IMR-90 (cell line): ENCODE results near the gene FGF12. TPM values are rescaled to one million over a fixed set of nuclear protein-coding genes. Genes with fewer than 3 reads are reported as not detected.

ENCODE experiments used
- ATAC-seq: fragments of 200-7000 bp; cut with Tn5 transposase; 2 replicates; pipeline ENCODE4 v1.9.1; 2020; ENCODE audit warnings: low read depth, mild to moderate bottlenecking, moderate library complexity
- BruUV-seq: library from RNA; stranded (reverse); fragments of 400-500 nt; replicated peaks from 2 replicates; lab custom pipeline; 2021; lab: Mats Ljungman, UMichigan
- CTCF ChIA-PET: fragments of 300-600 bp; formaldehyde crosslinking; extraction: SDS; loops from one replicate; lab custom pipeline; 2021; ENCODE audit warnings: antibody characterized with exemption; lab: Yijun Ruan, JAX
- POLR2A ChIA-PET: fragments of 300-600 bp; sonication (Branson Sonifier 250); formaldehyde crosslinking; loops from one replicate; lab custom pipeline; 2022; ENCODE audit warnings: antibody characterized with exemption; ENCODE audit not compliant: unreplicated experiment; lab: Charles Lee
- DNase-seq: peaks from one replicate; pipeline ENCODE4 v3.0.0; 2013
- H2AFZ ChIP-seq: replicated peaks from 2 replicates; pipeline ENCODE3; 2013; ENCODE audit warnings: low read length, mild to moderate bottlenecking; ENCODE audit not compliant: poor library complexity
- H2AK5ac ChIP-seq: 2 replicates; pipeline ENCODE4 v1.6.1; 2013; ENCODE audit warnings: low read depth, low read length, inconsistent platforms
- H2AK9ac ChIP-seq: replicated peaks from 2 replicates; pipeline ENCODE3; 2013; ENCODE audit warnings: mild to moderate bottlenecking, low read depth, low read length, moderate library complexity; ENCODE audit not compliant: poor library complexity
- H2BK120ac ChIP-seq: 2 replicates; pipeline ENCODE4 v1.6.1; 2013; ENCODE audit warnings: low read depth, low read length, inconsistent platforms
- H2BK15ac ChIP-seq: 3 replicates; pipeline ENCODE4 v1.6.1; 2013; ENCODE audit warnings: low read depth, low read length, inconsistent platforms
- H2BK20ac ChIP-seq: 2 replicates; pipeline ENCODE4 v1.6.1; 2013; ENCODE audit warnings: low read depth, mild to moderate bottlenecking, inconsistent platforms, low read length, moderate library complexity
- H2BK5ac ChIP-seq: 2 replicates; pipeline ENCODE4 v1.6.1; 2013; ENCODE audit warnings: mild to moderate bottlenecking, low read depth, low read length, inconsistent platforms; ENCODE audit not compliant: poor library complexity, severe bottlenecking
- H3K14ac ChIP-seq: replicated peaks from 2 replicates; pipeline ENCODE4 v1.6.1; 2013; ENCODE audit warnings: low read depth, low read length, inconsistent platforms
- H3K18ac ChIP-seq: 2 replicates; pipeline ENCODE4 v1.6.1; 2013; ENCODE audit warnings: low read depth, low read length, control low read depth
- H3K23ac ChIP-seq: 2 replicates; pipeline ENCODE4 v1.6.1; 2013; ENCODE audit warnings: low read depth, low read length, inconsistent platforms
- H3K27ac ChIP-seq: 2 replicates; pipeline ENCODE4 v1.5.1; 2013; ENCODE audit warnings: mild to moderate bottlenecking, control low read depth, low read length; ENCODE audit not compliant: insufficient read depth
- H3K27me3 ChIP-seq: 2 replicates; pipeline ENCODE4 v1.6.1; 2013; ENCODE audit warnings: low read length; ENCODE audit not compliant: control insufficient read depth, insufficient read depth
- H3K36me3 ChIP-seq: 2 replicates; pipeline ENCODE4 v1.6.1; 2013; ENCODE audit warnings: low read length, mixed read lengths; ENCODE audit not compliant: control insufficient read depth, insufficient read depth
- H3K4ac ChIP-seq: 2 replicates; pipeline ENCODE4 v1.6.1; 2013; ENCODE audit warnings: low read depth, low read length, inconsistent platforms
- H3K4me1 ChIP-seq: 2 replicates; pipeline ENCODE4 v1.6.1; 2013; ENCODE audit warnings: low read length, mixed read lengths; ENCODE audit not compliant: control insufficient read depth, insufficient read depth
- H3K4me2 ChIP-seq: 2 replicates; pipeline ENCODE4 v1.6.1; 2013; ENCODE audit warnings: low read depth, mild to moderate bottlenecking, control low read depth, low read length, moderate library complexity
- H3K4me3 ChIP-seq: 2 replicates; pipeline ENCODE4 v1.5.1; 2013; ENCODE audit warnings: low read depth, mild to moderate bottlenecking, control low read depth, low read length, moderate library complexity; ENCODE audit not compliant: insufficient read depth
- H3K56ac ChIP-seq: 2 replicates; pipeline ENCODE4 v1.6.1; 2013; ENCODE audit warnings: low read length, inconsistent platforms; ENCODE audit not compliant: insufficient read depth; ENCODE audit errors: extremely low read depth
- H3K79me1 ChIP-seq, 2 experiments: 2 replicates each; pipeline ENCODE4 v1.6.1; 2013; ENCODE audit warnings: low read length in 2 of 2, inconsistent platforms in 1 of 2, low read depth in 1 of 2
- H3K9ac ChIP-seq: 2 replicates; pipeline ENCODE4 v1.6.1; 2013; ENCODE audit warnings: low read depth, low read length, control low read depth
- H3K9me1 ChIP-seq: 2 replicates; pipeline ENCODE4 v1.6.1; 2013; ENCODE audit warnings: low read length, inconsistent platforms; ENCODE audit not compliant: insufficient read depth
- H3K9me3 ChIP-seq: 2 replicates; pipeline ENCODE4 v1.6.1; 2013; ENCODE audit warnings: low read length; ENCODE audit not compliant: control insufficient read depth, insufficient read depth
- H4K20me1 ChIP-seq: 2 replicates; pipeline ENCODE4 v1.6.1; 2013; ENCODE audit warnings: low read length, inconsistent platforms; ENCODE audit not compliant: insufficient read depth
- H4K5ac ChIP-seq: 2 replicates; pipeline ENCODE4 v1.6.1; 2013; ENCODE audit warnings: mild to moderate bottlenecking, low read depth, low read length, control low read depth
- H4K8ac ChIP-seq, 2 experiments: 2 replicates each; pipeline ENCODE4 v1.6.1; 2013; ENCODE audit warnings: low read depth in 2 of 2, low read length in 2 of 2, control low read depth in 1 of 2, inconsistent platforms in 1 of 2
- H4K91ac ChIP-seq: 2 replicates; pipeline ENCODE4 v1.6.1; 2013; ENCODE audit warnings: low read depth, low read length, inconsistent platforms; ENCODE audit not compliant: insufficient read depth
- BHLHE40 ChIP-seq: fragments of 150-350 bp; IDR thresholded peaks from 2 replicates; pipeline ENCODE4 v1.6.1; 2016; ENCODE audit warnings: mild to moderate bottlenecking, low read depth, low read length
- CEBPB ChIP-seq: IDR thresholded peaks from 2 replicates; pipeline ENCODE4 v1.6.1; 2012; ENCODE audit warnings: low read depth, low read length, improper control_type of control experiment
- CHD1 ChIP-seq: IDR thresholded peaks from 2 replicates; pipeline ENCODE4 v1.6.1; 2012; ENCODE audit warnings: low read depth, low read length, improper control_type of control experiment
- FOS ChIP-seq: fragments of 150-350 bp; IDR thresholded peaks from 2 replicates; pipeline ENCODE4 v1.6.1; 2016; ENCODE audit warnings: low read depth, low read length
- MAFK ChIP-seq: IDR thresholded peaks from 2 replicates; pipeline ENCODE4 v1.6.1; 2012; ENCODE audit warnings: low read depth, low read length, improper control_type of control experiment
- MAZ ChIP-seq: IDR thresholded peaks from 2 replicates; pipeline ENCODE4 v1.6.1; 2012; ENCODE audit warnings: low read depth, mild to moderate bottlenecking, low read length, improper control_type of control experiment, moderate library complexity, borderline replicate concordance
- MXI1 ChIP-seq: IDR thresholded peaks from 2 replicates; pipeline ENCODE4 v1.6.1; 2012; ENCODE audit warnings: low read depth, mild to moderate bottlenecking, low read length, moderate library complexity, borderline replicate concordance
- NFE2L2 ChIP-seq: fragments of 150-350 bp; IDR thresholded peaks from 2 replicates; pipeline ENCODE4 v1.6.1; 2016; ENCODE audit warnings: low read depth, mild to moderate bottlenecking, low read length
- POLR2A ChIP-seq: IDR thresholded peaks from 2 replicates; pipeline ENCODE4 v1.6.1; 2012; ENCODE audit warnings: mild to moderate bottlenecking, low read depth, low read length
- RAD21 ChIP-seq: IDR thresholded peaks from 2 replicates; pipeline ENCODE4 v1.6.1; 2012; ENCODE audit warnings: low read length, improper control_type of control experiment
- RCOR1 ChIP-seq: IDR thresholded peaks from 2 replicates; pipeline ENCODE4 v1.6.1; 2012; ENCODE audit warnings: mild to moderate bottlenecking, low read length, improper control_type of control experiment; ENCODE audit not compliant: insufficient replicate concordance
- RFX5 ChIP-seq: IDR thresholded peaks from 2 replicates; pipeline ENCODE4 v1.8.0; 2012; ENCODE audit warnings: low read depth, mild to moderate bottlenecking, low read length, moderate library complexity
- SMC3 ChIP-seq: fragments of 150-350 bp; IDR thresholded peaks from 2 replicates; pipeline ENCODE4 v1.6.1; 2016; ENCODE audit warnings: low read depth, mild to moderate bottlenecking, antibody characterized with exemption, low read length, moderate library complexity
- WGBS, 2 experiments: methylation state at CpG; one replicate each; pipeline versions ENCODE4 v1.1.5 to v1.1.7; 2013; ENCODE audit warnings: missing lambda C conversion rate in 2 of 2; ENCODE audit not compliant: insufficient read length in 1 of 2; ENCODE audit errors: extremely low coverage in 2 of 2; 5-methylcytosine and 5-hydroxymethylcytosine counted together
- dilution Hi-C: fragments of 300-500 bp; cut with HindIII; formaldehyde crosslinking; loops from one replicate; pipeline ENCODE4 v1.14.3; 2018; ENCODE audit warnings: low sequenced_read_pairs; ENCODE audit not compliant: unreplicated experiment
- in situ Hi-C: fragments of 300-500 bp; cut with MboI; formaldehyde crosslinking; loops from 3 replicates; pipeline ENCODE4 v1.14.3; 2019; ENCODE audit warnings: low sequenced_read_pairs, inconsistent platforms, mixed read lengths
- intact Hi-C: fragments of 100-400 bp; cut with micrococcal nuclease; formaldehyde crosslinking; loops from 2 replicates; pipeline ENCODE4 v1.10.0; 2022
- polyA plus RNA-seq, 3 experiments: library from polyadenylated mRNA; depleted of rRNA; stranded (reverse); fragments of >200 nt; gene quantifications; 2 replicates each; pipeline ENCODE4 v1.2.3, GENCODE V29; 2012; ENCODE audit warnings: low replicate concordance in 1 of 3
- total RNA-seq: library from RNA; depleted of rRNA; stranded (reverse); fragments of >200 nt; gene quantifications from 2 replicates; pipeline ENCODE4 v1.2.3, GENCODE V29; 2012
- TF ChIP-seq, protein P1 (sequence below): conservative IDR thresholded peaks from 2 replicates; pipeline ENCODE4 v1.5.1; 2012; ENCODE audit warnings: mild to moderate bottlenecking, low read depth, low read length, improper control_type of control experiment
- TF ChIP-seq, protein P2 (sequence below): fragments of 150-350 bp; IDR thresholded peaks from 2 replicates; pipeline ENCODE4 v1.6.1; 2016; ENCODE audit warnings: low read depth, mild to moderate bottlenecking, low read length, moderate library complexity, borderline replicate concordance
- TF ChIP-seq, protein P3 (sequence below): fragments of 150-350 bp; IDR thresholded peaks from 2 replicates; pipeline ENCODE4 v1.6.1; 2017; ENCODE audit warnings: mild to moderate bottlenecking, antibody characterized with exemption, low read length, low read depth

FGF12 gene
- total and polyA plus RNA-seq, 2 of the 4 experiments (the other 2 are of a cell fraction), result not detected

DNA sequence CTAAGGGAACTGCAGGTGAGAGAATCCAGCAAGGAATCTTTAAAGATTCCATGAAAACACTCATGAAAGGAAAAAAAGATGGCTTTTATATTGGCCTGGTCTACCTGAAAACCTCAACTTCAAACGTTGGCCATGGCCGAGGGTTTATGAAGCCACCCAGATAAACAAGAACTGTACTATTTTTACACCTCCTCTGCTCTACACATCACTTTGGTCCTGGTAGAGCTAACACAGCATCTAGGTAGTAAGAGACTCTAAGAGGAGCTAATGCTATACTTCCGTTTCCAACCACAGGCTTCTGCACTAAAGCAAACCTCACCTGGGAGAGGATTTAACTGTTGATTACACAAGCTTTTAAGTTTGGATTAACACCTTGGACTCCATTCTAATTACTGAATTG lies 466.2 kb downstream of the FGF12 start:
- Histone ChIP-seq H3K4me3 (no peak overlapping the region), H3K36me3 (no peaks in the 10 kb centered on the region), H3K14ac (no peak overlapping the region), H4K20me1 (no peaks in the 10 kb centered on the region), H3K9me3 (peaks cover 2% of the 10 kb centered on the region; the same call in 1 of the 2 replicates), H3K4ac (no peak overlapping the region), H4K8ac (no peak overlapping the region), H3K56ac (no peak overlapping the region), H2AK9ac (no peak overlapping the region), H2BK15ac (no peak overlapping the region), H3K9ac (no peak overlapping the region), H3K79me1 (no peaks in the 10 kb centered on the region), H2BK5ac (no peak overlapping the region), H2AFZ (no peak overlapping the region), H3K27me3 (no peaks in the 10 kb centered on the region), H3K23ac (no peak overlapping the region), H3K4me2 (no peak overlapping the region), H3K9me1 (no peaks in the 10 kb centered on the region), H3K4me1 (no peaks in the 10 kb centered on the region), H3K18ac (no peak overlapping the region), H4K5ac (no peak overlapping the region), H4K91ac (no peak overlapping the region), H2AK5ac (no peak overlapping the region), H2BK20ac (no peak overlapping the region), H3K27ac (no peak overlapping the region), H2BK120ac (no peak overlapping the region)
- ATAC-seq, result no peak
- dilution Hi-C loops (no loop called here), in situ Hi-C loops (no loop called here), intact Hi-C loops (no loop called here)
- ChIA-PET POLR2A (no interaction called here), CTCF (no interaction called here)
- no peak for DNase-seq
- whole genome bisulfite sequencing, 2 experiments, result no CpG with 5 or more reads among the region's 3 CpGs
- no TSS peak for BruUV-seq
- TF ChIP-seq MXI1 (no peak), FOS (no peak), CHD1 (no peak), BHLHE40 (no peak), RCOR1 (no peak), RFX5 (no peak), POLR2A (no peak), MAFK (no peak), MAZ (no peak), RAD21 (no peak), NFE2L2 (no peak), SMC3 (no peak), CEBPB (no peak)
- TF ChIP-seq, protein P1, sequence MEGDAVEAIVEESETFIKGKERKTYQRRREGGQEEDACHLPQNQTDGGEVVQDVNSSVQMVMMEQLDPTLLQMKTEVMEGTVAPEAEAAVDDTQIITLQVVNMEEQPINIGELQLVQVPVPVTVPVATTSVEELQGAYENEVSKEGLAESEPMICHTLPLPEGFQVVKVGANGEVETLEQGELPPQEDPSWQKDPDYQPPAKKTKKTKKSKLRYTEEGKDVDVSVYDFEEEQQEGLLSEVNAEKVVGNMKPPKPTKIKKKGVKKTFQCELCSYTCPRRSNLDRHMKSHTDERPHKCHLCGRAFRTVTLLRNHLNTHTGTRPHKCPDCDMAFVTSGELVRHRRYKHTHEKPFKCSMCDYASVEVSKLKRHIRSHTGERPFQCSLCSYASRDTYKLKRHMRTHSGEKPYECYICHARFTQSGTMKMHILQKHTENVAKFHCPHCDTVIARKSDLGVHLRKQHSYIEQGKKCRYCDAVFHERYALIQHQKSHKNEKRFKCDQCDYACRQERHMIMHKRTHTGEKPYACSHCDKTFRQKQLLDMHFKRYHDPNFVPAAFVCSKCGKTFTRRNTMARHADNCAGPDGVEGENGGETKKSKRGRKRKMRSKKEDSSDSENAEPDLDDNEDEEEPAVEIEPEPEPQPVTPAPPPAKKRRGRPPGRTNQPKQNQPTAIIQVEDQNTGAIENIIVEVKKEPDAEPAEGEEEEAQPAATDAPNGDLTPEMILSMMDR, result no peak
- TF ChIP-seq, protein P2, sequence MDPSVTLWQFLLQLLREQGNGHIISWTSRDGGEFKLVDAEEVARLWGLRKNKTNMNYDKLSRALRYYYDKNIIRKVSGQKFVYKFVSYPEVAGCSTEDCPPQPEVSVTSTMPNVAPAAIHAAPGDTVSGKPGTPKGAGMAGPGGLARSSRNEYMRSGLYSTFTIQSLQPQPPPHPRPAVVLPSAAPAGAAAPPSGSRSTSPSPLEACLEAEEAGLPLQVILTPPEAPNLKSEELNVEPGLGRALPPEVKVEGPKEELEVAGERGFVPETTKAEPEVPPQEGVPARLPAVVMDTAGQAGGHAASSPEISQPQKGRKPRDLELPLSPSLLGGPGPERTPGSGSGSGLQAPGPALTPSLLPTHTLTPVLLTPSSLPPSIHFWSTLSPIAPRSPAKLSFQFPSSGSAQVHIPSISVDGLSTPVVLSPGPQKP, result no peak
- TF ChIP-seq, protein P3, sequence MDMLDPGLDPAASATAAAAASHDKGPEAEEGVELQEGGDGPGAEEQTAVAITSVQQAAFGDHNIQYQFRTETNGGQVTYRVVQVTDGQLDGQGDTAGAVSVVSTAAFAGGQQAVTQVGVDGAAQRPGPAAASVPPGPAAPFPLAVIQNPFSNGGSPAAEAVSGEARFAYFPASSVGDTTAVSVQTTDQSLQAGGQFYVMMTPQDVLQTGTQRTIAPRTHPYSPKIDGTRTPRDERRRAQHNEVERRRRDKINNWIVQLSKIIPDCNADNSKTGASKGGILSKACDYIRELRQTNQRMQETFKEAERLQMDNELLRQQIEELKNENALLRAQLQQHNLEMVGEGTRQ, result no peak
